Activated B cell treated with CpG ODN at 0.5 μM for 24 hours (primary cell): ENCODE measurements around the gene E2F7. TPM values are rescaled to one million over a fixed set of nuclear protein-coding genes. Genes with fewer than 3 reads are reported as not detected.

ENCODE experiments used
- ATAC-seq: fragments of 200-7000 bp; cut with Tn5 transposase; one replicate; pipeline ENCODE4 v1.10.0; 2021; ENCODE audit warnings: low read depth, mild to moderate bottlenecking, moderate library complexity
- CTCF ChIA-PET: fragments of 350-600 bp; sonication (Branson Sonifier 250); formaldehyde crosslinking; loops from one replicate; lab custom pipeline; 2021; ENCODE audit warnings: antibody characterized with exemption; lab: Charles Lee
- POLR2A ChIA-PET: fragments of 350-600 bp; sonication (Branson Sonifier 250); formaldehyde crosslinking; loops from one replicate; lab custom pipeline; 2021; ENCODE audit warnings: antibody characterized with exemption; lab: Charles Lee
- DNase-seq: peaks from one replicate; pipeline ENCODE4 v3.0.0; 2022
- H3K27ac Mint-ChIP-seq: one replicate; pipeline ENCODE4 v1.8.0; 2020; ENCODE audit warnings: mixed read lengths
- H3K27me3 Mint-ChIP-seq: one replicate; pipeline ENCODE4 v1.8.0; 2021; ENCODE audit warnings: mixed read lengths
- H3K36me3 Mint-ChIP-seq: one replicate; pipeline ENCODE4 v1.8.0; 2021; ENCODE audit warnings: low read depth, mixed read lengths
- H3K4me1 Mint-ChIP-seq: one replicate; pipeline ENCODE4 v1.8.0; 2021; ENCODE audit warnings: mixed read lengths
- H3K4me3 Mint-ChIP-seq: one replicate; pipeline ENCODE4 v1.8.0; 2020; ENCODE audit warnings: mild to moderate bottlenecking, mixed read lengths
- H3K9me3 Mint-ChIP-seq: one replicate; pipeline ENCODE4 v1.8.0; 2020; ENCODE audit warnings: mixed read lengths
- intact Hi-C: fragments of 100-400 bp; cut with micrococcal nuclease; formaldehyde crosslinking; loops from one replicate; pipeline ENCODE4 v1.15.1; 2024
- total RNA-seq: library from RNA; stranded (reverse); gene quantifications from 2 replicates; pipeline ENCODE4 v1.2.3, GENCODE V29; 2022
- TF ChIP-seq, protein P1 (sequence below): fragments of 200-600 bp; IDR thresholded peaks from one replicate; pipeline ENCODE4 v1.8.0; 2022; ENCODE audit warnings: antibody characterized with exemption, mild to moderate bottlenecking

Gene E2F7
- total RNA-seq, 1 donor from 2014 or later = 0.95 TPM

DNA sequence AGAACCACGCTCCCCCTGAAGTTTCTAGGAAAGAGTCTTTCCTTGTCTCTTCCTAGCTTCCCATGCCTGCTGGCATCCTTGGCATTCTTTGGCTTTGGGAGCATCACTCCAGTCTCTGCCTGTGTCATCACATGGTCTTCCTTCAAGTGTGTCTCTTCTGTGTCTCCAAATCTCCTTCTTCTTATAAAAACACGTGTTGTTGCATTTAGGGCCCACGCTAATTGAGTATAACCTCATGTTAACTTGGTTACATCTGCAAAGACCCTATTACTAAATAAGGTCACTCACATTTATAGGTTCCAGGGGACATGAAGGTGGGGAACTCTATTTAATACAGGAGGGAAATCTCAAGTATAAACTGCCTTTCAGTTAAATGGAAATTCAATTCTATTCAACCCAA, 63.0 kb downstream of the E2F7 start:
- Mint-ChIP-seq H3K36me3 (no peaks in the 10 kb centered on the region), H3K9me3 (no peaks in the 10 kb centered on the region), H3K4me1 (no peaks in the 10 kb centered on the region), H3K27me3 (peaks cover 7% of the 10 kb centered on the region), H3K27ac (no peak overlapping the region), H3K4me3 (no peak overlapping the region)
- no peak for ATAC-seq
- no peak for DNase-seq
- intact Hi-C loops = no loop called here
- ChIA-PET POLR2A (no interaction called here), CTCF (no interaction called here)
- TF ChIP-seq, protein P1, sequence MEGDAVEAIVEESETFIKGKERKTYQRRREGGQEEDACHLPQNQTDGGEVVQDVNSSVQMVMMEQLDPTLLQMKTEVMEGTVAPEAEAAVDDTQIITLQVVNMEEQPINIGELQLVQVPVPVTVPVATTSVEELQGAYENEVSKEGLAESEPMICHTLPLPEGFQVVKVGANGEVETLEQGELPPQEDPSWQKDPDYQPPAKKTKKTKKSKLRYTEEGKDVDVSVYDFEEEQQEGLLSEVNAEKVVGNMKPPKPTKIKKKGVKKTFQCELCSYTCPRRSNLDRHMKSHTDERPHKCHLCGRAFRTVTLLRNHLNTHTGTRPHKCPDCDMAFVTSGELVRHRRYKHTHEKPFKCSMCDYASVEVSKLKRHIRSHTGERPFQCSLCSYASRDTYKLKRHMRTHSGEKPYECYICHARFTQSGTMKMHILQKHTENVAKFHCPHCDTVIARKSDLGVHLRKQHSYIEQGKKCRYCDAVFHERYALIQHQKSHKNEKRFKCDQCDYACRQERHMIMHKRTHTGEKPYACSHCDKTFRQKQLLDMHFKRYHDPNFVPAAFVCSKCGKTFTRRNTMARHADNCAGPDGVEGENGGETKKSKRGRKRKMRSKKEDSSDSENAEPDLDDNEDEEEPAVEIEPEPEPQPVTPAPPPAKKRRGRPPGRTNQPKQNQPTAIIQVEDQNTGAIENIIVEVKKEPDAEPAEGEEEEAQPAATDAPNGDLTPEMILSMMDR = no peak

DNA sequence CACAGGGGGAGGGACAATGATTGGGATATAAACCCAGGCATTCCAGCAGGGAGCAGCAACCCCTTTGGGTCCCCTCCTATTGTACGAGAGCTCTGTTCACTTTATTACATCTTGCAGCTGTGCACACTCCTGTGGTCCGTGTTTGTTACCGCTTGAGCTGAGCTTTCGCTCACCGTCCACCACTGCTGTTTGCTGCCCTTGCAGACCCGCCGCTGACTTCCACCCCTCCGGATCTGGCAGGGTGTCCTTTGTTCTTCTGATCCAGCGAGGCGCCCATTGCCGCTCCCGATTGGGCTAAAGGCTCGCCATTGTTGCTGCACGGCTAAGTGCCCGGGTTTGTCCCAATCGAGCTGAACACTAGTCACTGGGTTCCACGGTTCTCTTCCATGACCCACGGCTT, 64.1 kb downstream of the E2F7 start:
- ChIA-PET CTCF (interaction anchor here (1.0 kb wide), 1 partner anchor 10 kb away, joined by 4 read pairs; no protein-coding TSS in a partner anchor), POLR2A (no interaction called here)
- TF ChIP-seq, protein P1 = no peak
- no peak overlapping the region for H3K4me3 Mint-ChIP-seq
- ATAC-seq = no peak
- no peaks in the 10 kb centered on the region for H3K36me3 Mint-ChIP-seq
- DNase-seq = no peak
- no peaks in the 10 kb centered on the region for H3K4me1 Mint-ChIP-seq
- peaks cover 7% of the 10 kb centered on the region for H3K27me3 Mint-ChIP-seq
- no peaks in the 10 kb centered on the region for H3K9me3 Mint-ChIP-seq
- H3K27ac Mint-ChIP-seq = no peak overlapping the region
- intact Hi-C loops = no loop called here

DNA sequence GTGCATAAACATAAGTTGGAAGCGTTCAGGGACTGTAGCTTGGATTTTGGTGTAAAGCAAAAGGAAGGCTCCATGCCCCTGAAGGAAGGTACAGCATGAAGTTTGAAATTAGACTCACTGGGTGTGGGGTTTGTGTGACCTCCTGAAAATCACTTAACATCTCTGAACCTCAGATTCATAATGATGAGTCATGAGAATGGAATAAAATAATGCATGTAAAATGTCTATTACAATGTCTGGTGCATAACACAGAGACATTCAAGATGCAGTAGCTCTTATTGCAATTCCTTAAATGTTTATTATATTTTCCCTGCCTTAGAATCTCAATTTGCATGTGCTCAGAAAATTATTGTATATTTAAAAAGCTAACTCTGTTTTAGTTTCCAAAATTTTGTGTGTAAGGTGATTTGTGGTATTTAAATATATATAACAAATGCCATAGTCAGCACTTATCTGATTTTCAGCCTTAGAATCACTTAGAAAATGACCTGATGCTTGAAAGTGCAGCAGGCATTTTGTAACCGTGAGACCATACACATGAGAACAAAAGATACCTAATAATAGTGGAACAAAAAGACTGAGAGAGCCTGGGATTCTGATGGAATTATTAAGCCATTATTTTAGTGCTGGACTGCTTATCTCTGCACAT, 66.3 kb downstream of the E2F7 start:
- Mint-ChIP-seq H3K27me3 (peaks cover 7% of the 10 kb centered on the region), H3K36me3 (no peaks in the 10 kb centered on the region), H3K9me3 (no peaks in the 10 kb centered on the region), H3K4me1 (no peaks in the 10 kb centered on the region), H3K4me3 (no peak overlapping the region), H3K27ac (no peak overlapping the region)
- ChIA-PET POLR2A (no interaction called here), CTCF (no interaction called here)
- TF ChIP-seq, protein P1 = no peak
- DNase-seq = no peak
- intact Hi-C loops = no loop called here
- no peak for ATAC-seq

DNA sequence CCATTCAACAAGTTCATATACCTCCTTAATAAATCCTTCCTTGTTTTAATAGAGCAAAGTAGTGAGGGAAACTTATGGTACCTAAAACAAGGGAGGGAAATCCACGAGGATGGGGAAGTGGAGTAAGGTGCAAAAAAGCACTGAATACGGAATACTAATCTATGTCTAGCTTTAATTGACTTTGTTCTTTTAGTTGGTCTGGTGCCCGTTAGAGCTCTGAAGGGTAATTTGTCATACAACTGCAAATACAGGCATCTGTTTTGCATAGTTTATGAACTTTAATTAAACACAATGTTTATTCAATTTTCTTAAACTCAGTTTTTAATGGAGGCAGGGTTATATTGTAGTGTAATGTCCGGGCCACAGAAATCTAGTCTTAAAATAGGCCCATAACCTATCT, 67.0 kb downstream of the E2F7 start:
- ChIA-PET CTCF (no interaction called here), POLR2A (no interaction called here)
- no peak for ATAC-seq
- no peak overlapping the region for H3K4me3 Mint-ChIP-seq
- intact Hi-C loops = no loop called here
- no peaks in the 10 kb centered on the region for H3K9me3 Mint-ChIP-seq
- no peaks in the 10 kb centered on the region for H3K4me1 Mint-ChIP-seq
- no peaks in the 10 kb centered on the region for H3K36me3 Mint-ChIP-seq
- no peak overlapping the region for H3K27ac Mint-ChIP-seq
- TF ChIP-seq, protein P1 = no peak
- H3K27me3 Mint-ChIP-seq = peaks cover 10% of the 10 kb centered on the region
- DNase-seq = no peak

DNA sequence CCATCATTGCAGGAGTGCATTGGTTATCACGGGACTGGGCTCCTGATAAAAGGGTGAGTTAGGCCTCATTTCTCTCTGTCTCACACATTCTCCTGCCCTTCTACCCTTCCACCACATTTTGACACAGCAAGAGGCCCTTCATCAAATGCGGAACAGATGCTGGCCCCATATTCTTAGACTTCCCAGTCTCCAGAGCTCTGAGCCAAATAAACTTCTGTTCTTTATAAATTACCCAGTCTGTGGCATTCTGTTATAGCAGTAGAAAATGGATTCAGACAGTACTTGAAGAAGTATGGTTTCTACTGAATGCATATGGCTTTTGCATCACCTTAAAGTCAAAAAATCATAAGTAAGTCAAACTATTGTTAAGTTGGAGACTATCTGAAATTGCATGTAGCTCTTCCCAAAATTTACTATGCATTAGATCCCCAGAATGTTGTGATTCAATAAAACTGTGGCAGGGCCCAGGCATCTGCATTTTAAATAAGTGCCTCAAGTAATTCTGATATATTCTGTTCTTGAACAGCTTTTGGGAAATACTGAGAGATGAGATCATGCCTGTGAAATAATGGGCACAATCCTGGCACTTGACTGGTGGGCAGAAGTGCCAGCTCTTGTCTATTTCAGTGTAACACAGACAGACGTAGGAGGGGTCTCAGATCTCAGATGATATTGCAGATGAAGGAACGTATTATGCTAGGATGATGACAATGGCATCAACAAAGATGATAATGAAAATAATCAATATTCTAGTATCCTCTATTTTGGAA, 68.2 kb downstream of the E2F7 start:
- intact Hi-C loops = no loop called here
- CTCF ChIA-PET = interaction anchor here (0.7 kb wide), 1 partner anchor 14 kb away, joined by 4 read pairs; no protein-coding TSS in a partner anchor
- Mint-ChIP-seq H3K27ac (no peak overlapping the region), H3K4me1 (no peaks in the 10 kb centered on the region), H3K27me3 (peaks cover 12% of the 10 kb centered on the region), H3K36me3 (no peaks in the 10 kb centered on the region), H3K4me3 (no peak overlapping the region), H3K9me3 (no peaks in the 10 kb centered on the region)
- TF ChIP-seq, protein P1 = no peak
- DNase-seq = no peak
- ATAC-seq = no peak
- POLR2A ChIA-PET = no interaction called here
